HG02642 (cell line): ENCODE data around the gene APH1B.
"Not testable (repeated sequence)": the region's sequence is repeated elsewhere in the genome, so short reads cannot be mapped to it uniquely, and the experiment has no call there.

Source experiments
- ATAC-seq: cut with Tn5 transposase; IDR thresholded peaks from one replicate; pipeline ENCODE4 v1.9.1; 2021; ENCODE audit warnings: mild to moderate bottlenecking; ENCODE audit not compliant: unreplicated experiment, poor library complexity

APH1B gene

GRCh38 chr15:63294359-63294758 is 17.0 kb downstream of the APH1B start:
- ATAC-seq: no peak

DNA sequence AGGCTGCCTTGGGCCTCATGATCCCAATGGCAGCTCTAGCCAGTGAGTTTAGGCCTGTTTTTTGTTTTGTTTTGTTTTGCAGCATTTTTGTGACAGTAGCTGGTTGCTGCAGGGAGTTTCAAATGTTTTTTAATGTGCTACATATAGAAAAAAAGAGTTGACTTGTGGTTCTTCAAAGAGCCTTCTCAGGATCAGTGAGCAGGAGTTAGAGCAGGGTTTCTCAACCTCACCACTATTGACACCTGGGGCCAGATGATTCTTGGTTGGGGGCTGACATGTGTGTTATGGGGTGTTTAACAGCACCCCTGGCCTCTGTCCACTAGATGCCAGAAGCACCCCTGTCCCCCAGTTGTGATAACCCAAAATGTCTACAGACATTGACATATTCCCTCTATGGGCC is 17.9 kb downstream of the APH1B start:
- ATAC-seq: no peak

DNA sequence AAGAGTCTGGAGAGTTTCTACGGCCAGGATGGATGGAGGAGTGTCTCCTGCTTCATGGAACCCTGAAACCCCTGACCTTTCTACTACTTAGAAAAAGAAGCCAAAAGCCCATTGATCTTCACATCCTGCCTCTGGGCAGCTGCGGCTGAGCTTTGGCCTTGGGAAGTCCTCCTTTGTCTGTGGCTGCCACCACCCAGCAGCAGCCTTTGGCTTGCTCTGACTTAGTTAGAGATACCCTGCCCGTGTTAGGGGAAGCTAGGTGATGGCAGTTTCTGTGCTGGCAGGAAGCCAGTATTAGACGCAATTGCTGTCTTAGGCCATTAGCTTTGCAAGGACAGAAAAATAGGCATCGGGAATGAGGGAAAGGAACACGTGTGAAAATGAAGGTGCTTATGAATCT is 18.8 kb downstream of the APH1B start:
- no peak for ATAC-seq

- no peak for ATAC-seq
Observed at GRCh38 chr15:63299943-63300575, 22.7 kb downstream of the APH1B start.

GRCh38 chr15:63301088-63301487 is 23.7 kb downstream of the APH1B start:
- no peak for ATAC-seq

DNA sequence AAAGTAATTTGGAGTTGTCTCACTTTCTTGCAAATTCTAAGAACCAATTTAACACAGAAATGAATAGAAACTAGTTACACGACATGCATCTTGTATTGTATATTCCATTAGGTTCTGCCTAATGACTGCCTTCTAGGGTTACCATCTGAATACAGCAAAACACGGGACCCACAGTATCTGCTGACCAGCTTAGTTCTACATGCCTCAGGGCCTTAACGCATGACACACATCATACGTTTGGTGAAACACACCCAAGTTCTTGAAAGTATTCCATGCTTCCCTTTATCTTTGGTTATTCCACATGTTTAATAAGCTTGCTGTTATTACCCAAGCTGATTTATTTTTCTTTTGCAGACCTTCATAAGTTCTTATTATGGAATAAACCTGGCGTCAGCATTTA is 27.9 kb downstream of the APH1B start:
- no peak for ATAC-seq

DNA sequence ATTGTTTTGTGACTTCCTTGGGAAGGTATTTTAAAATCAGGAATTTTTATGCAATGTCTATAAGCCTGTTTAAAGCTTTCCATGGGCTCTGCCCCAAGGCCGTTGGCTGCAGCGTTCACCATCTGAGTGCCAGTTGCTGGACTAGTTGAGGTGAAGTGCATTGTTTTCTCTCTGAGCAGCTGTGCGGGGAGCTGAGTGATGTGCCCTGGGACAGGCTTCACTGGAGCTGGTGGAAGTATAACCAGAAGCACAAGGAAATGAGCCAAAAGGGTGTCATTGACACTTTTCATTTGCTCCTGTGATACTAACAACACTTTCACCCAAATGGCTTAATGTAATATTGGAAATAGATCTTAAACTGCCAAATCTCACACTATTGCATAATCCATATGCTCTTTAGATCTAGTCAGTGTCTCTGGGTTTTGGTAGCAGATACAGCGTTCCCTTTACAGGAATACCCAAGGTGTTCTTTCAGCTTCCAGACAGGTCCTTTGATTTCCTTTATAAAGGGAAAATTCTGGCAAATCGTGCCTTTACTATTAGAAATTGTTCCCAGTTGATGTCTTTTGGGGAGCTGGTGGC is 29.2 kb downstream of the APH1B start:
- no peak for ATAC-seq

- no peak for ATAC-seq
Observed at GRCh38 chr15:63308491-63308890, 31.1 kb downstream of the APH1B start.

DNA sequence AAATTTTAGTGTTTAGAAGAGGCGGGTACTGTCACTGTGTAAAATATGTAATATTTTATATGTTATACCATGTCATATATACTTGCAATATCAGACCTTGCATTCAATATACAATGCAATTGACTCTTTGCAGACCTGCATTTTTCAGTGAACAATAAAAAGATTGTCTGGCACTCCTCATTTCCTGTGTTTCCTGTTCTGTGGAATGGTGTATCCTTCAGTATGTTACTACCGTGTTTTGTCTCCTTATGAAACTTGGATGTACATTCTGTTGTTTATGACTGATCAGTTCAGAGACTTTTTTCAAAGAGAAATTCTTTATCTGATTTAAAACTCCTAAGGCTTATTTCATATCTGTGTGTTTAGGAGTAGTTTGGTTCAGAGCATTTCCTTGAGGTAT is 31.5 kb downstream of the APH1B start:
- ATAC-seq: no peak

DNA sequence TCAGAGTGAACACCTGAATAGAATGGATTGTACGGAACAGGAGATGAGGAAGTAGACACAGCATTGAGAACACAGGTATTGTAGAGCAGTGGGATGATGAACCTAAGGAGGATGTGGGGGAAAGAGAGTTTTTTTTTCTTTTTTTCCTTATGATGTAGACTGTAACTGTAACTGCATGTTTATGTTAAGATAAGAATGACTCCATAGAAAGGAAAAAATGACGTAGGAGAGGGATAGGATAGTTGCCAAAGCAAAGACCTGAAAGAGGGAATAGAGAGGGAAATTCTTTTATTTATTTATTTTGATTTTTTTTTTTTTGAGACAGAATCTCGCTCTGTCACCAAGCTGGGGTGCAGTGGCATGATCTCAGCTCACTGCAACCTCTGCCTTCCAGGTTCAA is 33.2 kb downstream of the APH1B start:
- ATAC-seq: no peak

DNA sequence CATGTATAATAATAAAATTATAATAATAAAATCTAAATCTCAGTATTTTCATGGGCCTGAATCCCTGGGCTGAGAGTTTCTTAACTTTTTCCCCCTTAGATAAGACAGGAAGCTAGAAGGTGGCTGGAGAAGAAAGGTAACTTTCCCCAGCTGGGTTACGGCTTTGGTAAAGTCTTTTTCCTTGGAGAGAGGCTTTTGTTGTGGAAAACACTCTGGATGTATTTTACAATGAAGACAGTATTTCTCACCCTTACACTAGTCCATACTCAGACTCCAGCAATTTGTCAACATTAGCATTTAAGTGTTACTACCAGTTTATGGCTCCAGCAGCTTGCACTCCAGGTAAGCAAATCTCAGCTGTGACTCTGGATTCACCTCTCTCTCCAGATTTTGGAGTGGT is 34.9 kb downstream of the APH1B start:
- no peak for ATAC-seq

DNA sequence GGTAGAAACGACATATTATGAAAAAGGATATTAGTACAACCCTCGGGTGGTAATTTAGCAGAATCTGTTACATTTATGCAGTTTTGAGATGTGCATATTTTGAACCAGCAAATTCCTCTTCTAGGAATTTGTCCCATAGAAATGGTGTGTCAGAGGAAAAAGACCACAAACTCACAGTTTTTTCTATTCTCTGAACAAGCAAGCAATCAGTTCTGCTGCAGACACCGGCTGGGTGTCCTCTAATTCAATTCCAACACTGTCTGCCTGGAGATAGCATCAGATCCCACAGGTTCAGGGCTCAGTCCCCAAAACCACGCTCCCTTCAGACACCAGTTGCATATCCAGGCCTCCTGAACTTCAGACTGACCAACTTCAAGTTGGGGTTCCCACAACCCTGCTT is 36.4 kb downstream of the APH1B start:
- no peak for ATAC-seq

DNA sequence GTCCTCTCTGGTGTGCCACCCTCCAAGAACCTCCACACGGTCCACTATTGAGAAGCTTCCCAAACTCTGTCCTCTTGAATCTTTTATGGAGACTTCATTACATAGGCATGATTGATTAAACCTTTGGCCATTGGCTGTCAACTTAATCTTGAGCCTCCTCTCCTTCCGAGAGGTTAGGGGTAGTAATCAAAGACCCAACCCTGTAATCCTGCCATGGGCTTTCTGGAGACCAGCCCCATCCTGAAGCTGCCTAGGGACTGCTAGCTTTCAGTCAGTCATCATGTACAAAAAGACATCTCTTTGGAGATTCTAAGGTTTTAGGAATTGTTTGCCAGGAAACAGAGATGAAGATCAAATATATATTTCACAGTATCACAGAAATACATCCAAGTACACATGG is 37.0 kb downstream of the APH1B start:
- ATAC-seq: no peak

DNA sequence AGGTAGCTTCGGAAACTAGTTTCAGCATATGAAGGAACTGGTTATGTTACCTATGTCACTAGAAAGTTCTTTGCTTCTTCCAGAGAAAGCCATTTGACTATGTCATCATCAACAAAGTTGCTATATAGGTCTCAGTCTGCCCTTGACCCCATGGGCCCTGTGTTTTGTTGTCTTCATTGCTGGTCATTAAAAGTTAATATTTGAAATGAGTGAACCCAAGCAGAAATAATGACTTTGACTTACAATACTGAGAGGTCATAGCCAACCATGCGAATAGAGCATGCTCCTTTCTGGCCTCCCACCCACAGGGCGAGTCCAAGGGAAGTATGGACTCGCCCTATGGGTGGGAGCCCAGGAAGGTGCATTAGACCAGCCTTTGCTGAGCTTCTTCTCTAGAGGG is 40.9 kb downstream of the APH1B start:
- ATAC-seq: no peak

GRCh38 chr15:63319065-63319464 is 41.7 kb downstream of the APH1B start:
- no peak for ATAC-seq

DNA sequence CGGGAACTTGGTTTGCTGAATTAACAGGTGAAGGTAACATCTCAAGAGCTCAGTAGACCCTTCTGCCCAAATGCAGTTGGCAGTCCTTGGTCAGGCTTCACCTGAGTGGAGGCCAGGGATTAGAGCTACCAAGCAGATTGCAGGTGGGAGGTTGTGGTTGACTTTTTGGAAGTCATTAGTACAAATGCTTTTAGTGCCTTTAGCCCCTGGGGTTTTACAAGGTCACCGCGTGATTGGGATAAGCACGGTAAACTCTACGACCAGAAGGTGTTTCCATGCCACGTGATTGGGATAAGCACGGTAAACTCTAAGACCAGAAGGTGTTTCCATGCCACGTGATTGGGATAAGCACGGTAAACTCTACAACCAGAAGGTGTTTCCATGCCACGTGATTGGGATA is 43.0 kb downstream of the APH1B start:
- not testable (repeated sequence) for ATAC-seq

DNA sequence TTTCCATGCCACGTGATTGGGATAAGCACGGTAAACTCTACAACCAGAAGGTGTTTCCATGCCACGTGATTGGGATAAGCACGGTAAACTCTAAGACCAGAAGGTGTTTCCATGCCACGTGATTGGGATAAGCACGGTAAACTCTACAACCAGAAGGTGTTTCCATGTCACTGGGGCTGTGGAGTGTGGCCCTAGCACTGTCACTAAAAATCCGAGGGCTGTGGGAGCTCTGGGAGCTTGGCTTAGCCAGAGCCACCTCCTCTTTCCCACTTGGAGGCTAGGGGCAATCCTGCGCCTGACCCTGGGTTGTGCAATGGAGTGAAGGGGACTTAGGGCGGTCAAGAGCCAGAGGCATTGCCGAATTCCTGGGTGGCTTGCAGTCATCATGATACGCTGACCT is 43.6 kb downstream of the APH1B start:
- ATAC-seq: not testable (repeated sequence)

- no peak for ATAC-seq
Observed at GRCh38 chr15:63321462-63321861, 44.1 kb downstream of the APH1B start.

GRCh38 chr15:63322541-63322940 is 45.1 kb downstream of the APH1B start:
- no peak for ATAC-seq

GRCh38 chr15:63323798-63324563 is 46.6 kb downstream of the APH1B start:
- no peak for ATAC-seq

DNA sequence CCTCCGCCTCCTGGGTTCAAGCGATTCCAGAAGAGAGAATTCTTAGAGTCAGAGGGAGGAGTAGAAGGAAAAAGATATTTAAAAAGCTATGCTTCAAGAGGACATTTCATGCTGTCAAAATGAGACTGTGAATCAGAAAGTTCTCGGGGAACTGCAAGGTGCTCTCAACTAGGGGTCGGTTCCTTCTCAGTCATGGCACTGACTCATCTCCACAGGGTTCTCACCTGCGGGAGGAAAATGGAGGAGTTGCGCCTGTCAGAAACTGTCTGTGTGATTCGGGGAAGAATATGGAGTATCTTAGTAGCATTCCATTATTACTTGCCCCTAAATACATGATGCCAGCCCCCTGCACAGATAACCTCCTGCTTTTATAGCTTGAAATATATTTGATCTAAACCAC is 47.4 kb downstream of the APH1B start:
- no peak for ATAC-seq
